ENCODE data around the gene RFWD3. TPM values are rescaled to one million over a fixed set of nuclear protein-coding genes. Genes with fewer than 3 reads are reported as not detected.

Gene RFWD3
- total RNA-seq, 8 experiments from 2014 or later: 9.1 to 46.0 (median 12.6) TPM

- no peak overlapping the region for H3K4me3 ChIP-seq
- in situ Hi-C loops (cut with MboI; ENCODE audit: low pct_unique_long_range_greater_than_20kb in 2 of 9, low sequenced_read_pairs in 9 of 9, unreplicated experiment in 9 of 9): loop anchor here in 1 of 9 experiments (25.0 kb wide), 1 partner anchor 315 kb away; no protein-coding TSS in a partner anchor
- H3K27ac ChIP-seq: no peak overlapping the region
- no CpG with 5 or more reads among the region's 1 CpG for WGBS, 10 experiments
- no peaks in the 10 kb centered on the region for H3K4me1 ChIP-seq (replicated peaks in 1 of 2)
- peak in 1 of 8 experiments; percentile 62 for ATAC-seq (replicated peaks in 6 of 8)
Measured at GRCh38 chr16:74626741-74627416, 39.8 kb downstream of the RFWD3 start.

GRCh38 chr16:74625500-74626350, 41.0 kb downstream of the RFWD3 start:
- in situ Hi-C loops (cut with MboI; ENCODE audit: low pct_unique_long_range_greater_than_20kb in 2 of 9, low sequenced_read_pairs in 9 of 9, unreplicated experiment in 9 of 9): loop anchor here in 1 of 9 experiments (25.0 kb wide), 1 partner anchor 313 kb away; no protein-coding TSS in a partner anchor
- H3K27ac ChIP-seq: no peak overlapping the region
- H3K4me3 ChIP-seq: no peak overlapping the region
- no peak for ATAC-seq (replicated peaks in 6 of 8)
- WGBS, 10 experiments: 79 to 100% (median 93%) methylated on average over 2 to 9 of the region's 14 CpGs; no CpG with 5 or more reads in 2 of the 10 experiments
- no peaks in the 10 kb centered on the region for H3K4me1 ChIP-seq (replicated peaks in 1 of 2)

GRCh38 chr16:74623839-74624235, 42.8 kb downstream of the RFWD3 start:
- WGBS, 10 experiments: 93 to 100% (median 100%) methylated on average over 1 to 3 of the region's 6 CpGs; no CpG with 5 or more reads in 7 of the 10 experiments
- in situ Hi-C loops (cut with MboI; ENCODE audit: low pct_unique_long_range_greater_than_20kb in 2 of 9, low sequenced_read_pairs in 9 of 9, unreplicated experiment in 9 of 9): loop anchor here in 2 of 9 experiments (25.0 kb wide), 2 partner anchors 137 to 162 kb away; no protein-coding TSS in a partner anchor

GRCh38 chr16:74623214-74623838, 43.4 kb downstream of the RFWD3 start:
- WGBS, 10 experiments: 25 to 67% (median 32%) methylated on average over 1 to 4 of the region's 4 CpGs; no CpG with 5 or more reads in 2 of the 10 experiments

More at GRCh38 chr16:74623839-74624235, 42.8 kb downstream of the RFWD3 start:
- no peak for ATAC-seq (replicated peaks in 6 of 8)
- Histone ChIP-seq H3K4me1 (replicated peaks in 1 of 2) (no peaks in the 10 kb centered on the region), H3K4me3 (no peak overlapping the region), H3K27ac (no peak overlapping the region)

GRCh38 chr16:74622005-74622404, 44.7 kb downstream of the RFWD3 start:
- in situ Hi-C loops (cut with MboI; ENCODE audit: low pct_unique_long_range_greater_than_20kb in 2 of 9, low sequenced_read_pairs in 9 of 9, unreplicated experiment in 9 of 9): loop anchor here in 2 of 9 experiments (25.0 kb wide), 2 partner anchors 135 to 160 kb away; no protein-coding TSS in a partner anchor
- WGBS, 10 experiments: 78 to 100% (median 94%) methylated on average over 1 to 4 of the region's 4 CpGs; no CpG with 5 or more reads in 2 of the 10 experiments
- Histone ChIP-seq H3K4me3 (no peak overlapping the region), H3K27ac (no peak overlapping the region), H3K4me1 (replicated peaks in 1 of 2) (no peaks in the 10 kb centered on the region)
- ATAC-seq (replicated peaks in 6 of 8): no peak

More at GRCh38 chr16:74623214-74623838, 43.4 kb downstream of the RFWD3 start:
- H3K4me3 ChIP-seq: no peak overlapping the region
- in situ Hi-C loops (cut with MboI; ENCODE audit: low pct_unique_long_range_greater_than_20kb in 2 of 9, low sequenced_read_pairs in 9 of 9, unreplicated experiment in 9 of 9): loop anchor here in 2 of 9 experiments (25.0 kb wide), 2 partner anchors 136 to 161 kb away; no protein-coding TSS in a partner anchor
- H3K4me1 ChIP-seq (replicated peaks in 1 of 2): no peaks in the 10 kb centered on the region
- H3K27ac ChIP-seq: no peak overlapping the region
- ATAC-seq (replicated peaks in 6 of 8): peak in 6 of 8 experiments; percentile 31 to 70 (median 52)

- 80 to 100% (median 92%) methylated on average over 1 of the region's 1 CpG; no CpG with 5 or more reads in 6 of the 10 experiments for WGBS, 10 experiments
- no peak for ATAC-seq (replicated peaks in 6 of 8)
- in situ Hi-C loops (cut with MboI; ENCODE audit: low pct_unique_long_range_greater_than_20kb in 2 of 9, low sequenced_read_pairs in 9 of 9, unreplicated experiment in 9 of 9): loop anchor here in 2 of 9 experiments (25.0 kb wide), 2 partner anchors 130 to 155 kb away; no protein-coding TSS in a partner anchor
Measured at GRCh38 chr16:74617206-74617788, 49.4 kb downstream of the RFWD3 start.

GRCh38 chr16:74611721-74612120, 55.0 kb downstream of the RFWD3 start:
- in situ Hi-C loops (cut with MboI; ENCODE audit: low pct_unique_long_range_greater_than_20kb in 2 of 9, low sequenced_read_pairs in 9 of 9, unreplicated experiment in 9 of 9): loop anchor here in 2 of 9 experiments (25.0 kb wide), 2 partner anchors 124 to 149 kb away; no protein-coding TSS in a partner anchor
- WGBS, 10 experiments: 57 to 100% (median 71%) methylated on average over 1 of the region's 1 CpG; no CpG with 5 or more reads in 4 of the 10 experiments
- H3K27ac ChIP-seq: no peak overlapping the region
- peaks cover 3 to 4% of the 10 kb centered on the region in 2 donors for H3K4me1 ChIP-seq (replicated peaks in 1 of 2)
- H3K4me3 ChIP-seq: no peak overlapping the region
- ATAC-seq (replicated peaks in 6 of 8): no peak

More at GRCh38 chr16:74617206-74617788, 49.4 kb downstream of the RFWD3 start:
- Histone ChIP-seq H3K27ac (no peak overlapping the region), H3K4me1 (replicated peaks in 1 of 2) (no peaks in the 10 kb centered on the region), H3K4me3 (no peak overlapping the region)

- in situ Hi-C loops (cut with MboI; ENCODE audit: low pct_unique_long_range_greater_than_20kb in 2 of 9, low sequenced_read_pairs in 9 of 9, unreplicated experiment in 9 of 9): loop anchor here in 2 of 9 experiments (25.0 kb wide), 2 partner anchors 122 to 147 kb away; no protein-coding TSS in a partner anchor
- no peak overlapping the region for H3K27ac ChIP-seq
- WGBS, 10 experiments: 20 to 100% (median 93%) methylated on average over 1 to 6 of the region's 6 CpGs; no CpG with 5 or more reads in 1 of the 10 experiments
- no peak overlapping the region for H3K4me3 ChIP-seq
- H3K4me1 ChIP-seq (replicated peaks in 1 of 2): peaks cover 14 to 15% of the 10 kb centered on the region in 2 donors
- no peak for ATAC-seq (replicated peaks in 6 of 8)
Measured at GRCh38 chr16:74608944-74609343, 57.7 kb downstream of the RFWD3 start.

- no peak overlapping the region for H3K4me3 ChIP-seq
- in situ Hi-C loops (cut with MboI; ENCODE audit: low pct_unique_long_range_greater_than_20kb in 2 of 9, low sequenced_read_pairs in 9 of 9, unreplicated experiment in 9 of 9): loop anchor here in 2 of 9 experiments (25.0 kb wide), 2 partner anchors 121 to 146 kb away; no protein-coding TSS in a partner anchor
- no peak for ATAC-seq (replicated peaks in 6 of 8)
- H3K27ac ChIP-seq: no peak overlapping the region
- H3K4me1 ChIP-seq (replicated peaks in 1 of 2): peaks cover 15 to 21% of the 10 kb centered on the region in 2 donors
- 50 to 100% (median 77%) methylated on average over 1 to 2 of the region's 6 CpGs; no CpG with 5 or more reads in 4 of the 10 experiments for WGBS, 10 experiments
Measured at GRCh38 chr16:74608381-74608780, 58.3 kb downstream of the RFWD3 start.

GRCh38 chr16:74607962-74608356, 58.7 kb downstream of the RFWD3 start:
- in situ Hi-C loops (cut with MboI; ENCODE audit: low pct_unique_long_range_greater_than_20kb in 2 of 9, low sequenced_read_pairs in 9 of 9, unreplicated experiment in 9 of 9): loop anchor here in 2 of 9 experiments (25.0 kb wide), 2 partner anchors 121 to 146 kb away; no protein-coding TSS in a partner anchor
- WGBS, 10 experiments: 50 to 100% (median 66%) methylated on average over 1 to 5 of the region's 6 CpGs; no CpG with 5 or more reads in 1 of the 10 experiments
- Histone ChIP-seq H3K4me3 (no peak overlapping the region), H3K27ac (no peak overlapping the region), H3K4me1 (replicated peaks in 1 of 2) (peaks cover 15 to 21% of the 10 kb centered on the region in 2 donors)
- peak in 1 of 8 experiments; percentile 1 for ATAC-seq (replicated peaks in 6 of 8)

GRCh38 chr16:74607310-74607961, 59.2 kb downstream of the RFWD3 start:
- WGBS, 10 experiments: 5 to 44% (median 21%) methylated on average over 4 to 10 of the region's 14 CpGs; no CpG with 5 or more reads in 1 of the 10 experiments
- in situ Hi-C loops (cut with MboI; ENCODE audit: low pct_unique_long_range_greater_than_20kb in 2 of 9, low sequenced_read_pairs in 9 of 9, unreplicated experiment in 9 of 9): loop anchor here in 2 of 9 experiments (25.0 kb wide), 2 partner anchors 120 to 145 kb away; no protein-coding TSS in a partner anchor
- ATAC-seq (replicated peaks in 6 of 8): peak in 1 of 8 experiments; percentile 1

More at GRCh38 chr16:74607310-74607961, 59.2 kb downstream of the RFWD3 start:
- H3K4me3 ChIP-seq: peak overlapping the region; percentile 86 to 97 (median 91)
- peak overlapping the region; percentile 97 to 100 for H3K27ac ChIP-seq
- H3K4me1 ChIP-seq (replicated peaks in 1 of 2): peaks cover 15 to 21% of the 10 kb centered on the region in 2 donors
